Skeletal muscle satellite cell (primary cell): Measurements from ENCODE around the gene CD151.
A peak's percentile ranks its signal among the peaks of the same experiment; 100 is the strongest.

Experiments
- H3K27me3 ChIP-seq: 2 replicates; pipeline ENCODE4 v1.7.0; 2013; ENCODE audit warnings: low read length; ENCODE audit not compliant: control insufficient read depth, insufficient read depth
- H3K36me3 ChIP-seq: 2 replicates; pipeline ENCODE4 v1.7.0; 2013; ENCODE audit warnings: mild to moderate bottlenecking, control low read depth, low read length; ENCODE audit not compliant: insufficient read depth
- H3K4me1 ChIP-seq: 2 replicates; pipeline ENCODE4 v1.7.0; 2013; ENCODE audit warnings: low read length; ENCODE audit not compliant: control insufficient read depth, insufficient read depth
- H3K4me2 ChIP-seq: 2 replicates; pipeline ENCODE4 v1.7.0; 2013; ENCODE audit warnings: mild to moderate bottlenecking, low read length
- H3K4me3 ChIP-seq: 2 replicates; pipeline ENCODE4 v1.7.0; 2013; ENCODE audit warnings: low read length
- H3K9ac ChIP-seq: 2 replicates; pipeline ENCODE4 v1.7.0; 2013; ENCODE audit warnings: mild to moderate bottlenecking, low read depth, low read length, moderate library complexity
- H3K9me3 ChIP-seq: replicated peaks from 2 replicates; pipeline ENCODE4 v1.7.0; 2013; ENCODE audit warnings: mild to moderate bottlenecking, control low read depth, low read length

The CD151 gene

DNA sequence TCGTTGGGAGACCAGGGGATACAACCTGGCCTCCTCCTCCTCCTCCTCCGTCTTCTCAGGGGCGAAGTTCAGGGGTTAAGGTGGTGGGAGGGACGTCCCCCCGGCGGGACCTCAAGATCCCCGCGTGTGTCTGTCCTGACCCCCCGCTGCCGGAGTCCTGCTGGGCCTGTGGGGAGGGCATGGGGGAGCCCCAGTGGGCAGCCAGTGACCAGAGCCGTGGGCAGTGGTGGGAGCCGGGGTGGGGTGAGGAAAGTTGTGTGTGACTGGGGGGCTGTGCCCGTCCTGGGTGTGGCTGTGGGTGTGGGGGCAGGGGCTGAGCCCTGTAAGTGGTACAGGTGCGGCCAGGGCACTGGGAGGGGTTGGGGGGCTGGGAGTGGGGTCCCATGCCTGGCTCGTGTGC, 20.0 kb downstream of the CD151 start:
- Histone ChIP-seq H3K9me3 (no peaks in the 10 kb centered on the region), H3K4me3 (no peak overlapping the region), H3K4me2 (no peak overlapping the region), H3K9ac (no peak overlapping the region), H3K4me1 (peaks cover 14% of the 10 kb centered on the region), H3K27me3 (no peaks in the 10 kb centered on the region), H3K36me3 (peaks cover 21% of the 10 kb centered on the region)

DNA sequence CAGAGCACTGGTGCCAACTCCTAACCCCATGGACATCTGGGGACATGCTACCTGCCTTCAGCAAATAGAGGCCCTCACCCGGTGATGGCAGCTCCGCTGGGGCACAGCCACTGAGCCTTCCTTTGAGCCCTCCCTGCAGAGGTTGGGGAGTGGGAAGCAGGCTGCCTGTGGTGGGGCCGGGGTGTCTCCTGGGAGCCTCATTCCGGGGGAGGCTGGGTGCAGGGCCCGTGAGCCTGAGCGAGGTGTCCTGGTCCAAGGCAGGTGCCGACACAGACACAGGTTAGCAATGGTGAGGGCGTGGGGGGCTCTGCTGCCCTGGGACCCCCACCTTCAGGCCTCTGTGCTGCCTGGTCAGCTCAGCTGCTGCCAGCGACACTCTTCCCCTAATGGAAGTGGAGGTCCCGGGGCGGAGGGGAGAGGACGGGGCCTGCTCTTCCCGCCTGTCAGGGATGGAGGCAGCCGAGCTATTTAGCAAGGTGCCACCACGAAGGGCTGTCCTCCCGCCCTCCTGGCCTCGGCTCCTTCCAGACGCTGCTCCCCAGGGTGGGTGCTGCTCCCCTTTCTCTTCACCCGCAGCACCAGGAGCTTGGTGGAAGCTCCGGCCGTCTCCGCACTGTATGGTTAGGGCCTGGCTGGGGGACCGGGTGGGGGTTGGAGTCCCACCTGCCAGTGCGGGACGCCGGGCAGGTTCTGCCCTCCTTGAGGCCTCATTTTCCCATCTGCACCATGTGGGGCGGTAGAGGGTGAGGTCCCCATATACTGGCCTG, 21.1 kb downstream of the CD151 start:
- Histone ChIP-seq H3K4me3 (no peak overlapping the region), H3K9me3 (no peaks in the 10 kb centered on the region), H3K9ac (no peak overlapping the region), H3K27me3 (no peaks in the 10 kb centered on the region), H3K4me1 (peaks cover 5% of the 10 kb centered on the region), H3K4me2 (no peak overlapping the region), H3K36me3 (peaks cover 20% of the 10 kb centered on the region)

DNA sequence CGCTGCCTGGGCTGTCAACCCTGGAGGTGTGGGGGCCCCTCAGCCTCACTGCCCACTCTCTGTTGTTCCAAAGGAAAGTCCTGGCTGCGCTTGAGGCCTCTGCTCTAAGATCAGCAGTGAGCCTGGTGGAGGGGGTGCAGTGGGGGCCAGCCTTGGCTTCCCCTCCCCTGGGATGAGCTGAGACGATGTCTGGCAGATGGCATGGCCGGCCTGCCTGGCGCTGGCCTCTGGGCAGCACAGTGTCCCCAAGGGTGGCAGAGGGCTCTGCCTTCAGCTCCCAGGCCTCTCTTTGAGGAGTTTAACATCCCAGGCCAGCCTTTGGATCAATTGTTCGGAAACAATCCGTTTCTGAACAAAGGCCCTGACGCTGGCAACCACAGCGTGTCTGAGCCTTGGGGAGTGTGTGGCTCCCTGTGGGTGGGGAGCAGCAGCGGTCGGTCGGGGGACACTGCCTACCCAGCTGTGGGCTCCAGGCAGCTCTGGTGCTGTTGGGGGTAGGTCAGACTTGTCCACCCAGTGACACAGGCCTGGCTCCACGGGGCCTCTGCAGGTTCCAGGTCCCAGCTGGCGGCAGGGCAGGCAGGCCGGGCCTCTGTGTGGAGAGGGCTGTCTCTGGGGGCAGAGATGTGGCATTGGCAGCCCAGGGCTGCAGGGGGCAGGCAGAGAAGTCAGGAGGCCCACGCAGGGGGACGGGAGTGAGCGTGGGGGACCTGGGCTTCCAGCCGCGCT, 22.0 kb downstream of the CD151 start:
- Histone ChIP-seq H3K4me2 (no peak overlapping the region), H3K4me1 (peaks cover 5% of the 10 kb centered on the region), H3K9ac (no peak overlapping the region), H3K9me3 (no peaks in the 10 kb centered on the region), H3K36me3 (peaks cover 20% of the 10 kb centered on the region), H3K4me3 (no peak overlapping the region), H3K27me3 (no peaks in the 10 kb centered on the region)

DNA sequence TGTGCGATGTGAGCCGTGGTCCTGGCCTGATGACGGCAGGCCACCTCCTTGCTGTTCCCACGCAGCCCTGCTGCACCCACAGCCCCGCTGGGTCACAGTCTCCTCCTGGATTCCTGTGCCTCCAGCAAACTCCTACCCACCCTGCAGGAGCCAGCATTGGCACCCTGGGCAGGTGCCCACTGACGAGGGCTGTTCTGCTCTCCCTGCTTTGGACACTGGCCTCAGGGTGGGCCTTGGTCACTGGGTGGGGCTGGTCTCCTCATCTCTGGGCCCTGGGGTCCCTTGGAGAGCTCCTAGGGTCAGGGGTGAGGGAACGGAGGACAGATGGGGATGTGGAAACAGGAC, 22.6 kb downstream of the CD151 start:
- Histone ChIP-seq H3K36me3 (peaks cover 20% of the 10 kb centered on the region), H3K4me3 (no peak overlapping the region), H3K9ac (no peak overlapping the region), H3K9me3 (no peaks in the 10 kb centered on the region), H3K27me3 (no peaks in the 10 kb centered on the region), H3K4me1 (peaks cover 8% of the 10 kb centered on the region), H3K4me2 (no peak overlapping the region)

GRCh38 chr11:855796-856195, 23.0 kb downstream of the CD151 start:
- Histone ChIP-seq H3K4me1 (peaks cover 8% of the 10 kb centered on the region), H3K4me2 (no peak overlapping the region), H3K4me3 (no peak overlapping the region), H3K27me3 (no peaks in the 10 kb centered on the region), H3K36me3 (peaks cover 17% of the 10 kb centered on the region), H3K9ac (no peak overlapping the region), H3K9me3 (no peaks in the 10 kb centered on the region)

GRCh38 chr11:856397-856796, 23.6 kb downstream of the CD151 start:
- H3K4me1 ChIP-seq, result peaks cover 8% of the 10 kb centered on the region

DNA sequence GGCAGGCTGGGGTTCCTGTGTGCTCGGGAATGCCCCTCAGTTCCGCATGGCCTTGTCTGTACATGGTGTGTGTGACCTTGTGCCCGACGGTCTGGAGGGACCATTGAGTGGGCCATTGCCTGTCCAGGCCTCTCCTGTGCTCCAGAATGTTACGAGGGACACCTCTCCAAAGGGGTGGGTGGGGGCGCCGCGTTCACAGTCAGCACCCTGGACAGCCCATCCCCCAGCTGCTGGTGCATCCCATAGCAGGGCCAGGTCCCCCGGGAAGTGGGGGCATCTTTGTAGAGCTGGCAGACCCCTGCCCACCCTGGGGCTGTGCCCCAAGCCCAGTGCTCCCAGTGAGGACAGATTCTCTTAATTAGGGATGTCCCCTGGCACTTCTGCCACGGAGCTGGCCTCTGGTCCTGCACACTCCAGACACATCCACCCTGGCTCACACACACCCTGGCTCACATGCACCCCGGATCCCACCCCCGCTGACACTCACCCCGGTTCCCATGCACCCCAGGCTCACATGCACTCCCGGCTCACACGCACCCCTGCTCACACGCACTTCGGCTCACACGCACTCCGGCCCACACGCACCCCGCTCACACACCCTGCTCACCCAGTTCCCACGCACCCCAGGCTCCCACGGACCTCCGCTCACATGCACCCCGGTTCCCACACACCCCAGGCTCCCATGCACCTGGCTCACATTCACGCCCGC, 25.5 kb downstream of the CD151 start:
- Histone ChIP-seq H3K36me3 (peaks cover 23% of the 10 kb centered on the region), H3K9ac (no peak overlapping the region), H3K4me2 (no peak overlapping the region), H3K4me1 (peaks cover 8% of the 10 kb centered on the region), H3K27me3 (no peaks in the 10 kb centered on the region), H3K4me3 (no peak overlapping the region), H3K9me3 (no peaks in the 10 kb centered on the region)

More at GRCh38 chr11:856397-856796, 23.6 kb downstream of the CD151 start:
- Histone ChIP-seq H3K4me2 (no peak overlapping the region), H3K9me3 (no peaks in the 10 kb centered on the region), H3K4me3 (no peak overlapping the region), H3K36me3 (peaks cover 14% of the 10 kb centered on the region), H3K9ac (no peak overlapping the region), H3K27me3 (no peaks in the 10 kb centered on the region)

- Histone ChIP-seq H3K4me2 (no peak overlapping the region), H3K36me3 (peaks cover 29% of the 10 kb centered on the region), H3K9ac (no peak overlapping the region), H3K4me3 (no peak overlapping the region), H3K27me3 (no peaks in the 10 kb centered on the region), H3K9me3 (no peaks in the 10 kb centered on the region), H3K4me1 (peaks cover 8% of the 10 kb centered on the region)
Observed at GRCh38 chr11:858762-859339, 26.1 kb downstream of the CD151 start.

GRCh38 chr11:859394-860131, 26.8 kb downstream of the CD151 start:
- Histone ChIP-seq H3K9me3 (no peaks in the 10 kb centered on the region), H3K36me3 (peaks cover 36% of the 10 kb centered on the region), H3K4me3 (no peak overlapping the region), H3K27me3 (no peaks in the 10 kb centered on the region), H3K9ac (no peak overlapping the region), H3K4me2 (peak overlapping the region; percentile 4), H3K4me1 (peaks cover 8% of the 10 kb centered on the region)

GRCh38 chr11:860234-861104, 27.7 kb downstream of the CD151 start:
- peaks cover 8% of the 10 kb centered on the region for H3K4me1 ChIP-seq
- H3K4me3 ChIP-seq, result no peak overlapping the region
- H3K36me3 ChIP-seq, result peaks cover 42% of the 10 kb centered on the region
- H3K9ac ChIP-seq, result no peak overlapping the region
- H3K27me3 ChIP-seq, result no peaks in the 10 kb centered on the region
- no peak overlapping the region for H3K4me2 ChIP-seq
- no peaks in the 10 kb centered on the region for H3K9me3 ChIP-seq
